Measurements from ENCODE around the gene MEX3C. TPM values are rescaled to one million over a fixed set of nuclear protein-coding genes. Genes with fewer than 3 reads are reported as not detected.

The MEX3C gene
- total and polyA plus RNA-seq, 2 of the 4 experiments (the other 2 are of a cell fraction) = 26.0 to 50.9 TPM

GRCh38 chr18:51236225-51236624 is 38.7 kb upstream of the MEX3C start:
- Histone ChIP-seq H3K79me1 (ENCODE audit: low read depth in 1 of 2, low read length in 2 of 2) (no peaks in the 10 kb centered on the region), H3K4me3 (ENCODE audit: insufficient read depth, low read depth, low read length) (no peak overlapping the region), H3K4ac (ENCODE audit: low read depth, low read length) (no peak overlapping the region), H3K23ac (ENCODE audit: low read depth, low read length) (no peak overlapping the region), H3K14ac (replicated peaks; ENCODE audit: low read depth, low read length) (no peak overlapping the region), H2BK20ac (ENCODE audit: low read depth, low read length) (no peak overlapping the region), H3K9ac (ENCODE audit: low read depth, low read length) (no peak overlapping the region), H4K5ac (ENCODE audit: low read depth, low read length) (no peak overlapping the region), H3K27ac (ENCODE audit: insufficient read depth, low read length) (no peak overlapping the region), H3K27me3 (ENCODE audit: control insufficient read depth, insufficient read depth, low read length) (no peaks in the 10 kb centered on the region), H4K8ac (ENCODE audit: low read depth in 2 of 2, low read length in 2 of 2) (no peak overlapping the region), H3K4me2 (ENCODE audit: low read depth, low read length) (no peak overlapping the region), H3K18ac (ENCODE audit: low read depth, low read length) (no peak overlapping the region), H3K9me1 (ENCODE audit: insufficient read depth, low read length) (no peaks in the 10 kb centered on the region), H3K36me3 (ENCODE audit: control insufficient read depth, insufficient read depth, low read length) (no peaks in the 10 kb centered on the region), H3K56ac (ENCODE audit: extremely low read depth, insufficient read depth, low read length) (no peak overlapping the region), H2BK5ac (ENCODE audit: low read depth, low read length, poor library complexity, severe bottlenecking) (no peak overlapping the region), H2AFZ (replicated peaks; ENCODE audit: low read length, poor library complexity) (no peak overlapping the region), H4K91ac (ENCODE audit: insufficient read depth, low read depth, low read length) (no peak overlapping the region), H3K9me3 (ENCODE audit: control insufficient read depth, insufficient read depth, low read length) (no peaks in the 10 kb centered on the region), H2AK9ac (replicated peaks; ENCODE audit: low read depth, low read length, poor library complexity) (no peak overlapping the region), H3K4me1 (ENCODE audit: control insufficient read depth, insufficient read depth, low read length) (no peaks in the 10 kb centered on the region), H4K20me1 (ENCODE audit: insufficient read depth, low read length) (no peaks in the 10 kb centered on the region), H2BK120ac (ENCODE audit: low read depth, low read length) (no peak overlapping the region), H2AK5ac (ENCODE audit: low read depth, low read length) (no peak overlapping the region), H2BK15ac (ENCODE audit: low read depth, low read length) (no peak overlapping the region)
- POLR2A ChIA-PET (ENCODE audit: unreplicated experiment) = no interaction called here
- CTCF ChIA-PET = no interaction called here
- TF ChIP-seq USF2 (IDR thresholded peaks at IDR 0.05; ENCODE audit: low read depth, low read length) = no peak
- ATAC-seq (ENCODE audit: low read depth) (no peak), DNase-seq (peak; percentile 13)
- no CpG with 5 or more reads among the region's 2 CpGs for WGBS, 2 experiments (ENCODE audit: extremely low coverage in 2 of 2, insufficient read length in 1 of 2)
- BruUV-seq (replicated peaks) = no TSS peak
- in situ Hi-C loops (cut with MboI; ENCODE audit: low sequenced_read_pairs) = no loop called here
- intact Hi-C loops (cut with micrococcal nuclease) = no loop called here
- dilution Hi-C loops (cut with HindIII; ENCODE audit: low sequenced_read_pairs, unreplicated experiment) = no loop called here
